ENCODE measurements around the gene GREM2.

Gene GREM2

DNA sequence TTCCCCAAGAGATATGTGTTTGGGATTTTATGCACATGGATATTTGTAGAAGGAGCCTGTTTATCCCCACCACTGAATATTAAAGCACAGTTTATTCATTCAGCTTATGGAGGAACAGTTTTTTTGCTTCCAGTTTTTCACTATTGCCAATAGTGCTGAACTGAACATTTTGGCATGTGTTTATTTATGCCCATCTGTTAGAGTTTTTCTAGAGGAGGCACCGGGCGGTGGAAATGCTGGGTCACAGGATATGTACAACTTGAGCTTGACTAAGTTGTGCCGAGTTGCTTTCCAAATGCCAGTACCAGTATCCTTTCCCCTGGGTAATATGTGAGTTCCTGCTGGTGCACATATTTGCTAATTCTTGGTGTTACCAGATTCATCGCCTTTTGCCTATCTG is 111.3 kb downstream of the GREM2 start:
- DNase-seq (ENCODE audit: low read depth in 2 of 2), result no peak

GRCh38 chr1:240499012-240499411 is 112.9 kb downstream of the GREM2 start:
- no peak for DNase-seq (ENCODE audit: low read depth in 2 of 2)

DNA sequence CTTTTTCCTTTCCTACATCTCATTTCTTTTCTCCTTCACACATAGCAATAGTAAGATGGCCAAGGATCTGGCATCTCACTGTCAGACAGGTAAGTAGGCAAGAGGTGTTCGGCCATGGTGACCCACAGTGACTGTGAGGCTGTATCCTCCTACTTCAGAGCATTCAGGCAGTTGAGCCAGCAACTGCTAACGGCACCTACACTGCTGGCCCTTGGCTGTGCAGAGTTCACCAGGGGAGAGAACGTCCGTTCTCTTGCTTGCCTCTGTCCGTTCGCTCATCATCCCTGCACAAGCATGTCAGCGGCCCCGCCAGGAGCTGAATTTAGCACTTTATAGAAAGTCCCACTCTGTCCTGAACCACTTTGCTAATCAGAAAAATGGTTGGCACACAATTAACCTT is 113.6 kb downstream of the GREM2 start:
- no peak for DNase-seq (ENCODE audit: low read depth in 2 of 2)

GRCh38 chr1:240497908-240498307 is 114.0 kb downstream of the GREM2 start:
- no peak for DNase-seq (ENCODE audit: low read depth in 2 of 2)

GRCh38 chr1:240496941-240497340 is 115.0 kb downstream of the GREM2 start:
- no peak for DNase-seq (ENCODE audit: low read depth in 2 of 2)

DNA sequence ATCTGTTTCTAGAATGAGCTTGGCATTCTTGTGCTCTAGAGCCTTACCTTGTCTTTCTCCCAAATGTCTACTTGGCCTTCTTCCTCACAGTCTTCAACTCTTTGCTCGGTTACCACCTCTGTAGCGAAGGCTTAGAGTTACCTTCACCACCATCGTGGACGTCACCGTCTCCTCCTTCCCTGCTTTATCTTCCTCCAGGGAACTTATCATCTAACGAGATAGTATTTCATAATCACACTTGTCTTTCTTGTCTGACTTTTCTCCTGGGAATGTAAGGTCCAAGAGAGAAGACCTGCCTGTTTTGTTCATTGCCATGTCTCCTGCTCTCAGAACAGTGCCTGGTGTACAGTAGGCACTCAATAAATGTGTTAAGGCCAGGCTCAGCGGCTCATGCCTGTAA is 115.6 kb downstream of the GREM2 start:
- no peak for DNase-seq (ENCODE audit: low read depth in 2 of 2)

DNA sequence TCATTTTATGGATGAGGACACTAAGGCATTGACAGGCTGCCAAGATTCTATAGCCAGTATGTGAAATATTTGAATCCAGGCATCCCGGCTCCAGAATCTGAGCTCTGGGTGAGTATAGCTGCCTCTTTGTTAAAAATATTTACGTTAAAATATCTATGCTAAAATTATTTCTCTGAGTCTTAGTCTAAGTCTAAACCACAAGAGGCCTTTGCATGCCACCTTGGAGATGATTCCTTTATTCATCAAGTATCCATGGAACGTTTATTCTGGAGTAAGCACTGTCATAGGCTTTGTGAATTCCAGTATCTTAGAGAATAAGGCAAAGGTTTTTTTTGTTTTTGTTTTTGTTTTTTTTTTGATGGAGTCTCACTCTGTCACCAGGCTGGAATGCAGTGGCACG is 116.4 kb downstream of the GREM2 start:
- DNase-seq (ENCODE audit: low read depth in 2 of 2), result no peak

DNA sequence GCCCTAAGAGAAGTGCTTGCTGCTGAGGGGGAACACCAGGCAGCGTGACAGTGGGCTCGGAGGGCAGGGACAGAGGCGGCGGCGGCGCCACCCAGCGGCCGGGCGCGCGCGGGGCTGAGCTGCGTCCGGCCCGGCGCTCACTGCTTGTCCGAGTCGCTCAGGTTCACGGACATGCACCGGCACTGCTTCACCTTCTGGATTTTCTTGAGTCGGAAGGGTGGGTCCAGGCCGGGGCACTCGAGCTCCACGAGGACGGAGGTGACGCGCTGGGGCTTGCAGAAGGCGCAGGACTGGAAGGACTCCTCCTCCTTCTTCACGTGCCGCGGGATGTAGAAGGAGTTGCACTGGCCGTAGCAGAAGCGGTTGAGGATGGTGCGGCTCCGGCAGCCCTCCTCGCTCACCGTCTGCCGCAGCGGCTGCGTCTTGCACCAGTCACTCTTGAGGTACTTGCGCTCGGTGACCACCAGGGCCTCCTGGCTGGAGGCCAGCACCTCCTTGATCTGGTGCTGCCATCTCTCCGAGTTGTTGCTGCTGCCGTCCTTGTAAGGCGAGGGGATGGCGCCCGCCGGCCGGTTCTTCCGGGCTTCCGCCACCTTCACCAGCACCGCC is 119.0 kb downstream of the GREM2 start:
- no peak for DNase-seq (ENCODE audit: low read depth in 2 of 2)

DNA sequence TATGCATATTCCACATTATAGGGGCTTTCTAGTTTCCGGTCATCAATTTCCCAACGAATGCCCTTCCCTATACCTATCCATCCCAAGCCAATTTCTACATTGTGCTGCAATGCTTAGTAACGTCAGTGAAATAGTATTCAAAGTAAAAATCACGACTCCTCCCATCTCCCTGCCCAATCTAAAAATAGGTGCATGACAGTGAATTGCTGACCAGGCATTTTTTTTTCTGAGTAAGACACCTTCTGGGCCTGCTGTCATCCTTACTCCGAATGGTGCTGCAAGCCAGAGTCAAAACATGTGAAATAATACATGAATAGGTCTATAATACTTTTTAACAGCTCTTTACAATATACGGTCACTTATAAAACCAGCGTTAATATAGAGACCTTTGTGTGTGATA is 120.2 kb downstream of the GREM2 start:
- no peak for DNase-seq (ENCODE audit: low read depth in 2 of 2)

GRCh38 chr1:240491156-240491555 is 120.8 kb downstream of the GREM2 start:
- no peak for DNase-seq (ENCODE audit: low read depth in 2 of 2)

- no peak for DNase-seq (ENCODE audit: low read depth in 2 of 2)
These were observed 124.5 kb downstream of the GREM2 start for GRCh38 chr1:240487493-240487892.

- DNase-seq (ENCODE audit: low read depth in 2 of 2), result no peak
These were observed 125.3 kb downstream of the GREM2 start for GRCh38 chr1:240486611-240487010.

GRCh38 chr1:240484804-240485443 is 127.0 kb downstream of the GREM2 start:
- DNase-seq (ENCODE audit: low read depth in 2 of 2), result no peak

- no peak for DNase-seq (ENCODE audit: low read depth in 2 of 2)
These were observed 133.4 kb downstream of the GREM2 start for GRCh38 chr1:240478536-240478935.

DNA sequence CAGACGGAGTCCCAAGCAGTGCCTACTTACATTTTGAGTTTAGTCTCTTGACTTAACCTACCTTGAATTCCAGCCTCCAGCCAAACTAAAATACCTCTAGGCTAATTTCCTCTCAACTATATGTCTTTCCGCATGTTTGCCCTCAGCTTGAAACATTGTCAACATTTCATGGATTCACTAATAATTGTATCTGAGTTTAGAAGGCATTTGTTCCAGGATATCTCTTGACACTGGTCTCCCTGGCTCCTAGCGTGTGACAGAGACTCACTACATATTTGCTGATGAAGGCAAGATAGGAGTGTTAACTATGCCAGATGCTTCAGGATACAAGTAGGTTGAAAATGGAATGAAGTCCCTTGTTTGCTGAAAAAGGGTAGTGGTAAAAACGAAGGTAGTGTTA is 136.1 kb downstream of the GREM2 start:
- DNase-seq (ENCODE audit: low read depth in 2 of 2), result no peak

DNA sequence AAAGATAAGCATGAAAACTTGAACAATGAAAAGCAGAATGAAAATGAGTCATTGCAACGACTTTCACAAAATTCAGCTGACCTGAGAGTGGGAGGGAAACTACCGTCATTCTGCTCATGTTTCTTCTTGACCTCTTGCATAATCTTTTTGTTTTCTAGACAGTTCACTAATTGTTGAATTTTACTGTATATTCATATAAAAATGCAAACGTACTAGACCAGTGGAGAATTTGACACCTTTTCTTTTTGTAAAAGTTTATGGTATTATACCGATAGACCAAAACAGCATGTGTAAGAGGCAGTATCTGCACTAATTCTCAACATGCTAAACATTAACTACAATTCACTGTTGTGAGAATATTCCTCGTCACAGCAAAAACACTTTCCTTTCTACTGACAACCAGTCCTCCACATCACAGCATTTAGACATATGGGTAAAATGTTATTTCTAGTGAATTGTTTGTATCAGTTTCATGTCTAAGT is 137.8 kb downstream of the GREM2 start:
- no peak for DNase-seq (ENCODE audit: low read depth in 2 of 2)

GRCh38 chr1:240468656-240469055 is 143.3 kb downstream of the GREM2 start:
- DNase-seq (ENCODE audit: low read depth in 2 of 2), result no peak

DNA sequence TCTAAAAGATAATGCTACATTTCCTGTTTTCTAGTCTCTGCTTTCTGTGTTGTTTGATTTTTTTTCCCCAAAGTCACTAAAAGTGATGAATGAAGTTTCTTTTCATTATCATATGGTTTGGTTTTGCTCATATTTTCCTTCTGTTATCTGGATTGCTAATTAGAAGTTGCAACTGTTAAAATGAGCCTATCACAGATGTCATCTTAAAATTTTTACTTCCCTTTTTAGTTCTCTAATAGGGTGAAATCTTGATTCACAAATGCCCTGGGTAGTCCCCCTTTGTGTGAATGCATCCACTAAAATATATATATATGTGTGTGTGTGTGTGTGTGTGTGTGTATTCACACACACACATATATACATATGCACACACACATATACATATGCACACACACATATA is 144.1 kb downstream of the GREM2 start:
- DNase-seq (ENCODE audit: low read depth in 2 of 2), result no peak

GRCh38 chr1:240466509-240466908 is 145.4 kb downstream of the GREM2 start:
- DNase-seq (ENCODE audit: low read depth in 2 of 2), result no peak

- no peak for DNase-seq (ENCODE audit: low read depth in 2 of 2)
These were observed 146.4 kb downstream of the GREM2 start for GRCh38 chr1:240465531-240465940.

- no peak for DNase-seq (ENCODE audit: low read depth in 2 of 2)
These were observed 147.9 kb downstream of the GREM2 start for GRCh38 chr1:240464099-240464498.

GRCh38 chr1:240462766-240463395 is 149.1 kb downstream of the GREM2 start:
- DNase-seq (ENCODE audit: low read depth in 2 of 2), result no peak

GRCh38 chr1:240462277-240462676 is 149.7 kb downstream of the GREM2 start:
- DNase-seq (ENCODE audit: low read depth in 2 of 2), result no peak

Measured in stimulated activated CD8-positive, alpha-beta memory T cell treated with anti-CD3 and anti-CD28 coated beads, Interleukin-2, amount 100 ng/mL, for 48 hours (primary cell).